GM10266 (cell line): ENCODE data around the gene PDIA5.

Source experiments
- DNase-seq: peaks from one replicate; pipeline ENCODE4 v3.0.0; 2012; ENCODE audit errors: extremely low spot score
- CTCF ChIP-seq: IDR thresholded peaks from 2 replicates; pipeline ENCODE4 v1.5.1; 2012; ENCODE audit warnings: mild to moderate bottlenecking, low read depth; ENCODE audit not compliant: control insufficient read depth, insufficient read depth; ENCODE audit errors: missing control alignments

Gene PDIA5

GRCh38 chr3:123100193-123100776 lies 33.5 kb downstream of the PDIA5 start:
- no peak for DNase-seq
- TF ChIP-seq CTCF, result no peak

- no peak for TF ChIP-seq CTCF
- DNase-seq, result no peak
Observed at GRCh38 chr3:123102249-123102648, 35.4 kb downstream of the PDIA5 start.

GRCh38 chr3:123102826-123103225 lies 36.0 kb downstream of the PDIA5 start:
- DNase-seq, result no peak
- no peak for TF ChIP-seq CTCF

- no peak for DNase-seq
- TF ChIP-seq CTCF, result no peak
Observed at GRCh38 chr3:123104550-123104949, 37.7 kb downstream of the PDIA5 start.

- DNase-seq, result peak; percentile 58
- TF ChIP-seq CTCF, result no peak
Observed at GRCh38 chr3:123105201-123106189, 38.7 kb downstream of the PDIA5 start.

- no peak for TF ChIP-seq CTCF
- DNase-seq, result no peak
Observed at GRCh38 chr3:123110282-123110975, 43.6 kb downstream of the PDIA5 start.
